ENCODE data around the gene PALD1.

Gene PALD1

GRCh38 chr10:70504521-70505358, 26.2 kb downstream of the PALD1 start:
- no peak for DNase-seq (ENCODE audit: low read depth in 2 of 2)

GRCh38 chr10:70505908-70506307, 27.3 kb downstream of the PALD1 start:
- DNase-seq (ENCODE audit: low read depth in 2 of 2) = no peak

GRCh38 chr10:70507966-70508365, 29.4 kb downstream of the PALD1 start:
- no peak for DNase-seq (ENCODE audit: low read depth in 2 of 2)

- DNase-seq (ENCODE audit: low read depth in 2 of 2) = no peak
These were observed 30.6 kb downstream of the PALD1 start for GRCh38 chr10:70508912-70509756.

- no peak for DNase-seq (ENCODE audit: low read depth in 2 of 2)
These were observed 31.2 kb downstream of the PALD1 start for GRCh38 chr10:70509757-70510147.

GRCh38 chr10:70510453-70510852, 31.9 kb downstream of the PALD1 start:
- no peak for DNase-seq (ENCODE audit: low read depth in 2 of 2)

- no peak for DNase-seq (ENCODE audit: low read depth in 2 of 2)
These were observed 32.3 kb downstream of the PALD1 start for GRCh38 chr10:70510904-70511303.

- DNase-seq (ENCODE audit: low read depth in 2 of 2) = no peak
These were observed 33.6 kb downstream of the PALD1 start for GRCh38 chr10:70512149-70512639.

- peak; percentile 15 to 23 for DNase-seq (ENCODE audit: low read depth in 2 of 2)
These were observed 35.3 kb downstream of the PALD1 start for GRCh38 chr10:70513848-70514309.

GRCh38 chr10:70514591-70514990, 36.0 kb downstream of the PALD1 start:
- DNase-seq (ENCODE audit: low read depth in 2 of 2) = no peak

GRCh38 chr10:70515035-70515667, 36.6 kb downstream of the PALD1 start:
- no peak for DNase-seq (ENCODE audit: low read depth in 2 of 2)

- DNase-seq (ENCODE audit: low read depth in 2 of 2) = no peak
These were observed 40.1 kb downstream of the PALD1 start for GRCh38 chr10:70518695-70519094.

GRCh38 chr10:70523057-70523456, 44.5 kb downstream of the PALD1 start:
- DNase-seq (ENCODE audit: low read depth in 2 of 2) = no peak

- no peak for DNase-seq (ENCODE audit: low read depth in 2 of 2)
These were observed 45.0 kb downstream of the PALD1 start for GRCh38 chr10:70523549-70523948.

GRCh38 chr10:70528314-70528713, 49.7 kb downstream of the PALD1 start:
- no peak for DNase-seq (ENCODE audit: low read depth in 2 of 2)

- DNase-seq (ENCODE audit: low read depth in 2 of 2) = no peak
These were observed 50.3 kb downstream of the PALD1 start for GRCh38 chr10:70528741-70529362.

GRCh38 chr10:70529848-70530247, 51.3 kb downstream of the PALD1 start:
- no peak for DNase-seq (ENCODE audit: low read depth in 2 of 2)

GRCh38 chr10:70530315-70530714, 51.7 kb downstream of the PALD1 start:
- DNase-seq (ENCODE audit: low read depth in 2 of 2) = no peak

GRCh38 chr10:70532554-70533188, 54.1 kb downstream of the PALD1 start:
- no peak for DNase-seq (ENCODE audit: low read depth in 2 of 2)

GRCh38 chr10:70533189-70533558, 54.6 kb downstream of the PALD1 start:
- DNase-seq (ENCODE audit: low read depth in 2 of 2) = no peak

GRCh38 chr10:70534281-70534680, 55.7 kb downstream of the PALD1 start:
- no peak for DNase-seq (ENCODE audit: low read depth in 2 of 2)
